Stimulated activated CD8-positive, alpha-beta memory T cell treated with anti-CD3 and anti-CD28 coated beads, Interleukin-7, amount 100 ng/mL, for 24 hours (primary cell): ENCODE results near the gene PHF2.
A peak's percentile ranks its signal among the peaks of the same experiment; 100 is the strongest.

Source experiments
- DNase-seq: peaks from one replicate; pipeline ENCODE4 v3.0.0-alpha.2; 2020; ENCODE audit warnings: low read depth

Gene PHF2

GRCh38 chr9:93576258-93577077, at the start of gene PHF2:
TSS of gene PHF2 (plus strand) at chr9:93576584. CDS start at chr9:93576774, 190 bp downstream.
- DNase-seq = no peak

GRCh38 chr9:93531374-93531773, 45.0 kb upstream of the PHF2 start:
- DNase-seq = no peak

GRCh38 chr9:93532141-93532540, 44.2 kb upstream of the PHF2 start:
- DNase-seq = no peak

- no peak for DNase-seq
These were observed 42.5 kb upstream of the PHF2 start for GRCh38 chr9:93533863-93534262.

GRCh38 chr9:93536167-93536566, 40.2 kb upstream of the PHF2 start:
- no peak for DNase-seq

GRCh38 chr9:93536874-93537273, 39.5 kb upstream of the PHF2 start:
- no peak for DNase-seq

GRCh38 chr9:93540305-93540704, 36.1 kb upstream of the PHF2 start:
- no peak for DNase-seq

GRCh38 chr9:93541005-93541404, 35.4 kb upstream of the PHF2 start:
- no peak for DNase-seq

GRCh38 chr9:93541581-93542349, 34.6 kb upstream of the PHF2 start:
- no peak for DNase-seq

- no peak for DNase-seq
These were observed 33.3 kb upstream of the PHF2 start for GRCh38 chr9:93543117-93543516.

- DNase-seq = no peak
These were observed 30.0 kb upstream of the PHF2 start for GRCh38 chr9:93546356-93546755.

GRCh38 chr9:93549611-93550010, 26.8 kb upstream of the PHF2 start:
- DNase-seq = no peak

GRCh38 chr9:93552923-93553322, 23.5 kb upstream of the PHF2 start:
- DNase-seq = no peak

- DNase-seq = no peak
These were observed 21.0 kb upstream of the PHF2 start for GRCh38 chr9:93555370-93555769.

GRCh38 chr9:93557366-93558137, 18.8 kb upstream of the PHF2 start:
- DNase-seq = no peak

- no peak for DNase-seq
These were observed 17.9 kb upstream of the PHF2 start for GRCh38 chr9:93558503-93558902.

GRCh38 chr9:93560991-93561390, 15.4 kb upstream of the PHF2 start:
- no peak for DNase-seq

- no peak for DNase-seq
These were observed 14.2 kb upstream of the PHF2 start for GRCh38 chr9:93562157-93562556.

- DNase-seq = no peak
These were observed 11.3 kb upstream of the PHF2 start for GRCh38 chr9:93565089-93565488.

GRCh38 chr9:93566408-93567270, 9.7 kb upstream of the PHF2 start:
- peak; percentile 99 for DNase-seq

GRCh38 chr9:93567271-93567959, 9.0 kb upstream of the PHF2 start:
- no peak for DNase-seq
